HepG2 (cell line): Measurements from ENCODE around the gene NCAPD2. TPM values are rescaled to one million over a fixed set of nuclear protein-coding genes. Genes with fewer than 3 reads are reported as not detected.

Source experiments
- ATF1 ChIP-seq: IDR thresholded peaks from 2 replicates; pipeline ENCODE4 v1.6.1; 2016; ENCODE audit warnings: mild to moderate bottlenecking, control low read depth
- FOXJ3 ChIP-seq: sonication (generic); formaldehyde crosslinking; IDR thresholded peaks from 2 replicates; pipeline ENCODE4 v1.4.0; 2020; ENCODE audit warnings: missing genetic modification reagents, mild to moderate bottlenecking, borderline replicate concordance
- GFI1 ChIP-seq: sonication (generic); formaldehyde crosslinking; IDR thresholded peaks from 2 replicates; pipeline ENCODE4 v1.5.0; 2020; ENCODE audit warnings: missing genetic modification reagents, mild to moderate bottlenecking, borderline replicate concordance
- KLF9 ChIP-seq: IDR thresholded peaks from 2 replicates; pipeline ENCODE4 v1.6.1; 2016; ENCODE audit warnings: low read depth
- MIER3 ChIP-seq: IDR thresholded peaks from 2 replicates; pipeline ENCODE4 v1.6.1; 2016; ENCODE audit warnings: missing compliant biosample characterization, borderline replicate concordance
- MTF2 ChIP-seq: sonication (generic); formaldehyde crosslinking; IDR thresholded peaks from 2 replicates; pipeline ENCODE4 v1.5.0; 2020; ENCODE audit warnings: missing genetic modification reagents, borderline replicate concordance
- MYC ChIP-seq: sonication (generic); formaldehyde crosslinking; IDR thresholded peaks from 2 replicates; pipeline ENCODE4 v1.9.0; 2021; ENCODE audit warnings: missing genetic modification reagents, borderline replicate concordance
- SOX13 ChIP-seq, 3 experiments: fragments of 450-650 bp in 1 of 3; sonication (generic) in 1 of 3; formaldehyde crosslinking in 1 of 3; IDR thresholded peaks in 2 of 3; conservative IDR thresholded peaks in 1 of 3; 2 replicates each; pipeline versions ENCODE4 v1.5.0 to v1.6.1; 2016 to 2020; ENCODE audit warnings: antibody characterized with exemption in 1 of 3, mild to moderate bottlenecking in 1 of 3, missing compliant biosample characterization in 1 of 3, missing genetic modification reagents in 1 of 3, moderate library complexity in 1 of 3
- ZNF337 ChIP-seq: sonication (generic); formaldehyde crosslinking; IDR thresholded peaks from 2 replicates; pipeline ENCODE4 v1.5.1; 2020; ENCODE audit warnings: missing genetic modification reagents, low read depth, mild to moderate bottlenecking, borderline replicate concordance
- ZNF446 ChIP-seq: sonication (generic); formaldehyde crosslinking; IDR thresholded peaks from 2 replicates; pipeline ENCODE4 v1.5.0; 2020; ENCODE audit warnings: mild to moderate bottlenecking, missing genetic modification reagents
- ZNF558 ChIP-seq: sonication (generic); formaldehyde crosslinking; IDR thresholded peaks from 2 replicates; pipeline ENCODE4 v1.9.0; 2022; ENCODE audit warnings: mild to moderate bottlenecking, missing genetic modification reagents, borderline replicate concordance
- ZNF672 ChIP-seq: sonication (generic); formaldehyde crosslinking; IDR thresholded peaks from 2 replicates; pipeline ENCODE4 v1.8.1; 2022; ENCODE audit warnings: missing genetic modification reagents
- ZSCAN29 ChIP-seq: sonication (generic); formaldehyde crosslinking; conservative IDR thresholded peaks from 2 replicates; pipeline ENCODE4 v1.4.0; 2020; ENCODE audit warnings: mild to moderate bottlenecking, missing genetic modification reagents
- polyA plus RNA-seq, 8 experiments: library from polyadenylated mRNA; depleted of rRNA in 3 of 8; stranded (reverse) in 7 of 8; unstranded in 1 of 8; fragments of >200 nt; fragmentation: Illumina TruSeq in 4 of 8; extraction: Trizol in 4 of 8; gene quantifications; 2 replicates each; pipeline versions ENCODE4 v1.2.1 to v1.2.3, GENCODE V29; 2011 to 2016; ENCODE audit warnings: low read depth in 4 of 8, missing spikeins in 1 of 8, mixed read lengths in 1 of 8; ENCODE audit not compliant: insufficient read depth in 1 of 8
- total RNA-seq, 5 experiments: library from RNA; depleted of rRNA; stranded (reverse); fragments of >200 nt; fragmentation: Illumina TruSeq; extraction: Trizol; gene quantifications; 2 replicates each; pipeline ENCODE4 v1.2.3, GENCODE V29; 2016; ENCODE audit warnings: low read depth in 1 of 5
- TF ChIP-seq, protein P1 (sequence below): sonication (generic); formaldehyde crosslinking; IDR thresholded peaks from 2 replicates; pipeline ENCODE4 v1.5.0; 2020; ENCODE audit warnings: mild to moderate bottlenecking, missing genetic modification reagents, borderline replicate concordance
- TF ChIP-seq, protein P2 (sequence below): sonication (generic); formaldehyde crosslinking; IDR thresholded peaks from 2 replicates; pipeline ENCODE4 v1.5.0; 2020; ENCODE audit warnings: missing genetic modification reagents, mild to moderate bottlenecking, borderline replicate concordance
- TF ChIP-seq, protein P3 (sequence below): sonication (generic); formaldehyde crosslinking; IDR thresholded peaks from 2 replicates; pipeline ENCODE4 v1.4.0; 2020; ENCODE audit warnings: mild to moderate bottlenecking, missing genetic modification reagents
- TF ChIP-seq, protein P4 (sequence below): sonication (generic); formaldehyde crosslinking; IDR thresholded peaks from 2 replicates; pipeline ENCODE4 v1.5.0; 2020; ENCODE audit warnings: missing genetic modification reagents
- TF ChIP-seq, protein P5 (sequence below): sonication (generic); formaldehyde crosslinking; IDR thresholded peaks from 2 replicates; pipeline ENCODE4 v1.4.0; 2020; ENCODE audit warnings: missing genetic modification reagents

The NCAPD2 gene
- total and polyA plus RNA-seq, 2 of the 13 experiments (the other 11 are each of a cell fraction or from before 2014, with no cell fraction given), result 51.1 to 65.6 TPM

DNA sequence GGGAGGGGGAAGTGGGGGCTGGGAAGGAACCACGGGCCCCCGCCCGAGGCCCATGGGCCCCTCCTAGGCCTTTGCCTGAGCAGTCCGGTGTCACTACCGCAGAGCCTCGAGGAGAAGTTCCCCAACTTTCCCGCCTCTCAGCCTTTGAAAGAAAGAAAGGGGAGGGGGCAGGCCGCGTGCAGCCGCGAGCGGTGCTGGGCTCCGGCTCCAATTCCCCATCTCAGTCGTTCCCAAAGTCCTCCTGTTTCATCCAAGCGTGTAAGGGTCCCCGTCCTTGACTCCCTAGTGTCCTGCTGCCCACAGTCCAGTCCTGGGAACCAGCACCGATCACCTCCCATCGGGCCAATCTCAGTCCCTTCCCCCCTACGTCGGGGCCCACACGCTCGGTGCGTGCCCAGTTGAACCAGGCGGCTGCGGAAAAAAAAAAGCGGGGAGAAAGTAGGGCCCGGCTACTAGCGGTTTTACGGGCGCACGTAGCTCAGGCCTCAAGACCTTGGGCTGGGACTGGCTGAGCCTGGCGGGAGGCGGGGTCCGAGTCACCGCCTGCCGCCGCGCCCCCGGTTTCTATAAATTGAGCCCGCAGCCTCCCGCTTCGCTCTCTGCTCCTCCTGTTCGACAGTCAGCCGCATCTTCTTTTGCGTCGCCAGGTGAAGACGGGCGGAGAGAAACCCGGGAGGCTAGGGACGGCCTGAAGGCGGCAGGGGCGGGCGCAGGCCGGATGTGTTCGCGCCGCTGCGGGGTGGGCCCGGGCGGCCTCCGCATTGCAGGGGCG lies 40.2 kb downstream of the NCAPD2 start, which contains the start of gene GAPDH (continued):
- TF ChIP-seq, protein P1, sequence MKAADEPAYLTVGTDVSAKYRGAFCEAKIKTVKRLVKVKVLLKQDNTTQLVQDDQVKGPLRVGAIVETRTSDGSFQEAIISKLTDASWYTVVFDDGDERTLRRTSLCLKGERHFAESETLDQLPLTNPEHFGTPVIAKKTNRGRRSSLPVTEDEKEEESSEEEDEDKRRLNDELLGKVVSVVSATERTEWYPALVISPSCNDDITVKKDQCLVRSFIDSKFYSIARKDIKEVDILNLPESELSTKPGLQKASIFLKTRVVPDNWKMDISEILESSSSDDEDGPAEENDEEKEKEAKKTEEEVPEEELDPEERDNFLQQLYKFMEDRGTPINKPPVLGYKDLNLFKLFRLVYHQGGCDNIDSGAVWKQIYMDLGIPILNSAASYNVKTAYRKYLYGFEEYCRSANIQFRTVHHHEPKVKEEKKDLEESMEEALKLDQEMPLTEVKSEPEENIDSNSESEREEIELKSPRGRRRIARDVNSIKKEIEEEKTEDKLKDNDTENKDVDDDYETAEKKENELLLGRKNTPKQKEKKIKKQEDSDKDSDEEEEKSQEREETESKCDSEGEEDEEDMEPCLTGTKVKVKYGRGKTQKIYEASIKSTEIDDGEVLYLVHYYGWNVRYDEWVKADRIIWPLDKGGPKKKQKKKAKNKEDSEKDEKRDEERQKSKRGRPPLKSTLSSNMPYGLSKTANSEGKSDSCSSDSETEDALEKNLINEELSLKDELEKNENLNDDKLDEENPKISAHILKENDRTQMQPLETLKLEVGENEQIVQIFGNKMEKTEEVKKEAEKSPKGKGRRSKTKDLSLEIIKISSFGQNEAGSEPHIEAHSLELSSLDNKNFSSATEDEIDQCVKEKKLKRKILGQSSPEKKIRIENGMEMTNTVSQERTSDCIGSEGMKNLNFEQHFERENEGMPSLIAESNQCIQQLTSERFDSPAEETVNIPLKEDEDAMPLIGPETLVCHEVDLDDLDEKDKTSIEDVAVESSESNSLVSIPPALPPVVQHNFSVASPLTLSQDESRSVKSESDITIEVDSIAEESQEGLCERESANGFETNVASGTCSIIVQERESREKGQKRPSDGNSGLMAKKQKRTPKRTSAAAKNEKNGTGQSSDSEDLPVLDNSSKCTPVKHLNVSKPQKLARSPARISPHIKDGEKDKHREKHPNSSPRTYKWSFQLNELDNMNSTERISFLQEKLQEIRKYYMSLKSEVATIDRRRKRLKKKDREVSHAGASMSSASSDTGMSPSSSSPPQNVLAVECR (CRISPR knock-in tag), result peak; percentile 74; the same call in 1 of the 2 replicates
- TF ChIP-seq ATF1 (CRISPR knock-in tag), result no peak
- peak; percentile 18; the same call in 1 of the 2 replicates for TF ChIP-seq MIER3 (CRISPR knock-in tag)
- TF ChIP-seq, protein P2, sequence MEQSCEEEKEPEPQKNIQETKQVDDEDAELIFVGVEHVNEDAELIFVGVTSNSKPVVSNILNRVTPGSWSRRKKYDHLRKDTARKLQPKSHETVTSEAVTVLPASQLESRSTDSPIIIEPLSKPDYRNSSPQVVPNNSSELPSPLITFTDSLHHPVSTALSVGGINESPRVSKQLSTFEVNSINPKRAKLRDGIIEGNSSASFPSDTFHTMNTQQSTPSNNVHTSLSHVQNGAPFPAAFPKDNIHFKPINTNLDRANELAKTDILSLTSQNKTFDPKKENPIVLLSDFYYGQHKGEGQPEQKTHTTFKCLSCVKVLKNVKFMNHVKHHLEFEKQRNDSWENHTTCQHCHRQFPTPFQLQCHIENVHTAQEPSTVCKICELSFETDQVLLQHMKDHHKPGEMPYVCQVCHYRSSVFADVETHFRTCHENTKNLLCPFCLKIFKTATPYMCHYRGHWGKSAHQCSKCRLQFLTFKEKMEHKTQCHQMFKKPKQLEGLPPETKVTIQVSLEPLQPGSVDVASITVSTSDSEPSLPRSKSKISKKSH (CRISPR knock-in tag), result 0 out of 2 replicates have a peak, but pooled peaks have one; percentile 9
- TF ChIP-seq FOXJ3, result no peak
- TF ChIP-seq ZSCAN29 (CRISPR knock-in tag), result peak; percentile 54; the same call in 1 of the 2 replicates
- TF ChIP-seq, protein P3, sequence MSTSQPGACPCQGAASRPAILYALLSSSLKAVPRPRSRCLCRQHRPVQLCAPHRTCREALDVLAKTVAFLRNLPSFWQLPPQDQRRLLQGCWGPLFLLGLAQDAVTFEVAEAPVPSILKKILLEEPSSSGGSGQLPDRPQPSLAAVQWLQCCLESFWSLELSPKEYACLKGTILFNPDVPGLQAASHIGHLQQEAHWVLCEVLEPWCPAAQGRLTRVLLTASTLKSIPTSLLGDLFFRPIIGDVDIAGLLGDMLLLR (CRISPR knock-in tag), result peak; percentile 17; the same call in 1 of the 2 replicates
- TF ChIP-seq, protein P4, sequence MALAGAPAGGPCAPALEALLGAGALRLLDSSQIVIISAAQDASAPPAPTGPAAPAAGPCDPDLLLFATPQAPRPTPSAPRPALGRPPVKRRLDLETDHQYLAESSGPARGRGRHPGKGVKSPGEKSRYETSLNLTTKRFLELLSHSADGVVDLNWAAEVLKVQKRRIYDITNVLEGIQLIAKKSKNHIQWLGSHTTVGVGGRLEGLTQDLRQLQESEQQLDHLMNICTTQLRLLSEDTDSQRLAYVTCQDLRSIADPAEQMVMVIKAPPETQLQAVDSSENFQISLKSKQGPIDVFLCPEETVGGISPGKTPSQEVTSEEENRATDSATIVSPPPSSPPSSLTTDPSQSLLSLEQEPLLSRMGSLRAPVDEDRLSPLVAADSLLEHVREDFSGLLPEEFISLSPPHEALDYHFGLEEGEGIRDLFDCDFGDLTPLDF (CRISPR knock-in tag), result no peak; the same call in 1 of the 2 replicates
- TF ChIP-seq MYC (CRISPR knock-in tag), result peak; percentile 88; the same call in 1 of the 2 replicates
- no peak; the same call in 1 of the 2 replicates for TF ChIP-seq ZNF558 (CRISPR knock-in tag)
- TF ChIP-seq ZNF337 (CRISPR knock-in tag), result no peak; the same call in 1 of the 2 replicates
- TF ChIP-seq KLF9 (CRISPR knock-in tag), result peak; percentile 31; the same call in 1 of the 2 replicates
- peak; percentile 63; the same call in 1 of the 2 replicates for TF ChIP-seq SOX13 (IDR thresholded peaks at IDR 0.05)
- TF ChIP-seq SOX13 (CRISPR knock-in tag; conservative IDR thresholded peaks at IDR 0.05 in 1 of 2, IDR thresholded peaks at IDR 0.05 in 1 of 2), result 0 out of 4 replicates have a peak, but pooled peaks of 1 of the 2 experiments have one; percentile 48
- TF ChIP-seq, protein P5, sequence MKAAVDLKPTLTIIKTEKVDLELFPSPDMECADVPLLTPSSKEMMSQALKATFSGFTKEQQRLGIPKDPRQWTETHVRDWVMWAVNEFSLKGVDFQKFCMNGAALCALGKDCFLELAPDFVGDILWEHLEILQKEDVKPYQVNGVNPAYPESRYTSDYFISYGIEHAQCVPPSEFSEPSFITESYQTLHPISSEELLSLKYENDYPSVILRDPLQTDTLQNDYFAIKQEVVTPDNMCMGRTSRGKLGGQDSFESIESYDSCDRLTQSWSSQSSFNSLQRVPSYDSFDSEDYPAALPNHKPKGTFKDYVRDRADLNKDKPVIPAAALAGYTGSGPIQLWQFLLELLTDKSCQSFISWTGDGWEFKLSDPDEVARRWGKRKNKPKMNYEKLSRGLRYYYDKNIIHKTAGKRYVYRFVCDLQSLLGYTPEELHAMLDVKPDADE, result no peak
- no peak; the same call in 1 of the 2 replicates for TF ChIP-seq ZNF672
- no peak for TF ChIP-seq ZNF446 (CRISPR knock-in tag)
- TF ChIP-seq MTF2, result no peak
- TF ChIP-seq GFI1 (CRISPR knock-in tag), result peak; percentile 34; the same call in 1 of the 2 replicates
